Stimulated activated CD8-positive, alpha-beta memory T cell treated with anti-CD3 and anti-CD28 coated beads, Interleukin-2, amount 100 ng/mL, for 1 hour (primary cell): ENCODE results near the gene SCIN.
"Not testable (repeated sequence)": the region's sequence is repeated elsewhere in the genome, so short reads cannot be mapped to it uniquely, and the experiment has no call there.

Source experiments
- DNase-seq, 2 donors: peaks; one replicate each; pipeline ENCODE4 v3.0.0-alpha.2; 2020; ENCODE audit warnings: low read depth in 2 of 2

SCIN gene

DNA sequence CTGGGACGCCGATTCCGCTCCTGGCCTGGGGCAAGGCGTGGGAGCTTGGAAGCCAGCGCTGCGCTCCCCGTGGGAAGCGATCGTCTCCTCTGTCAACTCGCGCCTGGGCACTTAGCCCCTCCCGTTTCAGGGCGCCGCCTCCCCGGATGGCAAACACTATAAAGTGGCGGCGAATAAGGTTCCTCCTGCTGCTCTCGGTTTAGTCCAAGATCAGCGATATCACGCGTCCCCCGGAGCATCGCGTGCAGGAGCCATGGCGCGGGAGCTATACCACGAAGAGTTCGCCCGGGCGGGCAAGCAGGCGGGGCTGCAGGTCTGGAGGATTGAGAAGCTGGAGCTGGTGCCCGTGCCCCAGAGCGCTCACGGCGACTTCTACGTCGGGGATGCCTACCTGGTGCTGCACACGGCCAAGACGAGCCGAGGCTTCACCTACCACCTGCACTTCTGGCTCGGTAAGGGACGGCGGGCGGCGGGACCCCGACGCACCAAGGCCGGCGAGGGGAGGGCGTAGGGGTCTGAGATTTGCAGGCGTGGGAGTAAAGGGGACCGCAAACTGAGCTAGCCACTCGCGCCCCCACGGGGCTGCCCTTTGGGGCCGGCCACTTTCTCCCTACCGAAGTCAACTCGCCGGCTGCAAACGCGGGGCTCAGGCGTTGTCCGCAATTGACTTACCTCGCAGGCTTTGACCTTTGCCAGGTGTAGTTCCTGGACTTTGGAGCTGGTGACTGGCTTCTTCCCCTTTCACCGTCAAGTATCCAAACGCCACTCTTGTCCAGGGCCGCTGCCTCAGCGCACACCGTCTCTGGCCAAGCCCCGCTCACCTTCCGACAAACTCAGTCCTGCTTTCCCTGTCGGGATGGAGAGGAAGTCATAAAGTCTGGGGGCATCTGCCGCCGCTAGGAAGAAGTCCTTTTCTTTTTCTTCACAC lies at the start of gene SCIN:
Gene SCIN, plus strand, starts transcription at position 187 of the 928 bp plus-strand sequence. Its CDS starts 67 bp downstream, at position 254.
- DNase-seq: no peak

DNA sequence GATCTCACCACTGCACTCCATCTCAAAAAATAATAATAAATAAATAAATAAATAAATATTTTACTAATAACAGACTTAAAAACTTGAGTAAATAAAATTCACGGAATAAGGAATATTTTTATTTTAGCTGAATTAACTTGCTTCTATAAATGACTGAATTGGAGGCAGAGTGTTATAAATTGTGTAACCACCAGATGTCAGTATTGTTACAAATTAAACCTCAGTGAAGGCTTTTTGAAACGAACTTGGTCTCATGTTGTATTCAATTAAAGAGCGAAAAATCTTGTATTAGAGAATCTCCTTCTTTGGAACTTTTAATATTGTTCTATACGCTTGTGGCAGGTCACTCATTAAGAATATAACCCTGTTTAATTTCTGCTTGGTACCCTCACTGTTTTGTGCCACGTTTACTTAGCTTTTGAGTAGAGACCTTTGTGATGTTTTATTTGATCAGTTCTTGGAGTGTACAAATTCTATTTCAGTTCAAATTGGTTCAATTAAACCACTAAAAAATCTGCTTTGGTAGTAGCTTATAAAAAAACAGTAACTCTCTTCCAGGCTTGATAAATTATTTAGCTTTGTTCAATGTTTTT lies 45.6 kb upstream of the SCIN start:
- DNase-seq: no peak

DNA sequence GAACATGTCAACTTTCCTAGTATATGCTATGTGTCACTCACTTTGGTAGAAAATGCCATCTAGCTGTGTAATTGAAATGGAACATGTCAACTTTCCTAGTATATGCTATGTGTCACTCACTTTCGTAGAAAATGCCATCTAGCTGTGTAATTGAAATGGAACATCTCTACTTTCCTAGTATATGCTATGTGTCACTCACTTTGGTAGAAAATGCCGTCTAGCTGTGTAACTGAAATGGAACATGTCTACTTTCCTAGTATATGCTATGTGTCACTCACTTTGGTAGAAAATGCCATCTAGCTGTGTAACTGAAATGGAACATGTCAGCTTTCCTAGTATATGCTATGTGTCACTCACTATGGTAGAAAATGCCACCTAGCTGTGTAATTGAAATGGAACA lies 43.8 kb upstream of the SCIN start:
- DNase-seq: not testable (repeated sequence)

DNA sequence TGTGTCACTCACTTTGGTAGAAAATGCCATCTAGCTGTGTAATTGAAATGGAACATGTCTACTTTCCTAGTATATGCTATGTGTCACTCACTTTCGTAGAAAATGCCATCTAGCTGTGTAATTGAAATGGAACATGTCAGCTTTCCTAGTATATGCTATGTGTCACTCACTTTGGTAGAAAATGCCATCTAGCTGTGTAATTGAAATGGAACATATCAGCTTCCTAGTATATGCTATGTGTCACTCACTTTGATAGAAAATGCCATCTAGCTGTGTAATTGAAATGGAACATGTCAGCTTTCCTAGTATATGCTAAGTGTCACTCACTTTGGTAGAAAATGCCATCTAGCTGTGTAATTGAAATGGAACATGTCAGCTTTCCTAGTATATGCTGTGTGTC lies 42.9 kb upstream of the SCIN start:
- DNase-seq: not testable (repeated sequence)

DNA sequence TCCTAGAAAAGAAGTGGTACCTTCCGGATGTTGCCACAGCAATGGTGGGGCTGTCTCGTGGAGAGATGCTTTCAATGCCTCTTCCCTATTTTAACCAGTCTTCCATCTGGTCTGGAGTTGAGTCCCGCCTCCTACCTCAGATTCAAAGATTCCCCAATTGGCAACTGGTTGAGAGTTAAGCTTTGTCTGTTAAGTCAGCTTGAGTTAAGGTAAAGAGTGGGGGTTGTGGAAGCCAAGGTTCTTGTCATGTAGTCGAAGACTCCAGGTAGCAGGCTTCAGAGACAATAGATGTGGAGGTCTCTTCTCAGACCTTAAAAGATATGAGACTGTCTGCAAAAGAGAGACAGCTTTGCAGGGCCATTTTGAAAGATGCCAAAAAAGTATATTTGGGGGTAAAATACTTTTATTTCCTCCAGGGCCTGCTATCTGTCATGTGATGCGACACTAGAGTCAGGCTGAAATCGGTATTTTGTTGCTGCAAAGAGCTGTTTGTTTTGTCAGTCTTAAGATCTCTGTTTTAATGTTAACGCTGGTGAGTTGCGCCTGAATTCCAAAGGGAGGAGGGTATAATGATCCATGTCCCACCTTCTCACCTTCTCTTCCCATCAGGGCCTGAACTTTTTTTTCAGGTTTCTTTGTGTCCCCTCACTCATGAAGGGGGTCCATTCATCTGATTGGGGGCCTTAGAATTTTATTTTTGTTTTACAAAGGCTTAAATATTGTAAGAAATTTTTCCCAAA lies 40.4 kb upstream of the SCIN start:
- DNase-seq: no peak

DNA sequence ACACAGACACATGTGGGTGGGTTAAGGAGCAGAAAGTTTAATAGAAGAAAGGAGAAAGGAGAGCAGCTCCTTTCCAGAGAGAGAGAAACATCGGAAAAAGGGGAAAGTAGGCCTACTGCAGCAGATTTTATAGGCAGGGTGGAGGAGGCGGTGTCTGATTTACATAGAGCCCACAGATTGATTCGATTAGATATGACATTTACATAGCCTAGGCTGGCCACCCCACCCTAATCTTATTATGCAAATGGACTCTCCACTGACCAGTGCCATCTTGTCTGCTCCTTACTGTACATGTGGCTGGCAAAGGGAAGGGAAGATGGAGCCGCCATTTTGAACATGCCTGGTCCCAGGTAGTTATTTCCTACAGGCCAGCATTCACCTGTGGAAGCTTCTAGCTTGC lies 38.7 kb upstream of the SCIN start:
- DNase-seq: no peak

DNA sequence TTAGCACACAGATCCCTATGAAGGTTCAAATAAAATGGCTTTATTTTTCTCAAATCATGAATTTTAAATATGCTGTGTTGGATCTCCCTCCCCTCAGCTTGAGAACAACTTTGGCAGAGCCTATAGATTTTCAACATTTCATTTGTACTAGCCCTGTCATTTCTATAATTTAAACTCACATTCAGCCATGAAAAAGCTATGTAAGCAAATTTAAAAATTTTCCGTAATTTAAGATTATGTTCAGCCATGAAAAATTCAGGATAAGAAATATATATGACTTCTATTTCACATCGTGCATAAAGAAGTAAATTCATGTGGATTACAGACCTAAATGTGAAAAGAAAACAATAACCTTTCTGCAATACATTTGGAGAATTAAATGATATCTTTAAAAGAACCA lies 36.5 kb upstream of the SCIN start:
- no peak for DNase-seq

DNA sequence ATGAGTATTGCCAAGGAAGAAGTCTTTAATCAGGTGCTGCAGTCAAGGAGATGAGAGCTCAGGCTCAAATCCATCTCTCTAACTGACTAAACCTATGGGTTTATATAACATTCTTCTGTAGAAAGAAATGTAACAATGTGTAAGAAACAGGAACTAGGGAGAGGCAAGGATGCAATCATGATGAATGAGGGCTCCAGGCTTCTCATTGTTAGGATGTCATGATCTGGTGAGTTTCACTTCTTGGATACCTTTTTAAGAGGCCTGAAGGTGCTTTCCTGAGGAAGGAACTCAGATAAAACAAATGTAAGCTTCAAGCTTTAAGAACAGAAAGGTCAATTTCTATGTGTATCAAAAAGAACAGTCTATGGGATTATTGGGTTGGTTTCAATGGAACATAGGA lies 30.8 kb upstream of the SCIN start:
- DNase-seq: no peak

DNA sequence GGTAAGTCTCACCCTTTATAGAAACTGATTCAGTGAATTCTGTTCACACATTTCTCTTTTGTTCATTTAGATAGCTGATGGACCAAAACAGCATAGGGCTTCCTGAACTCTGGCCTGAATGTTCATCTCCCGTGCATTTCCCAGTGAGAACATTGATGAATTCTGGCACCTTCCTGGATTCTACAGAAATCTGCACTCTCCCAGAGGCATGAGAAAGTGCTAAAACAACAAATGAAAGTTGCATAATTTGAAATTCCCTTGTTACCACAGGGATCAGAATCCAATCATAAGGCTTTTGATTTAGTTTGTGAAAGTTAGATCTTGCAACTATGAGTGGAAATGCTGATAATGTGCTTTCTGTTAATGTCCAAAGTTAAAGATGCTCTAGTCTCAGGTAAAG lies 29.7 kb upstream of the SCIN start:
- no peak for DNase-seq

DNA sequence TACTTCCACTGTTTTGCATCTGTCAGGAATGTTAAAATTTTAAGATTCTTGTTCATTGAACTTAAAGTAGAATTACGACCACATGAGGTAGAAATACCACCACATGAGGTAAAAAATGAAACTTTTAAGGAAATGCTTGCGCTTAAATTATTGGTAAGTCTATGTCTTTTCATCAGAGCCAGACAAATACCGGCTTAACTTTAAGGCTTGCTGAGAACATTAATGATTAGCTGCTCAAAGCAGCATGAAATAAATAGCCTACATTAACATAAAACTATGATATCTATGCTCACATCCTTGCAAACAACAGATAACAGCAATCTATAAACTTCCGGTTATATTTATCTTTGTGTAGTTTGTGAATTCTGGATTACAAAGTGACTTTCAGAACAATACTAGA lies 26.9 kb upstream of the SCIN start:
- DNase-seq: no peak

DNA sequence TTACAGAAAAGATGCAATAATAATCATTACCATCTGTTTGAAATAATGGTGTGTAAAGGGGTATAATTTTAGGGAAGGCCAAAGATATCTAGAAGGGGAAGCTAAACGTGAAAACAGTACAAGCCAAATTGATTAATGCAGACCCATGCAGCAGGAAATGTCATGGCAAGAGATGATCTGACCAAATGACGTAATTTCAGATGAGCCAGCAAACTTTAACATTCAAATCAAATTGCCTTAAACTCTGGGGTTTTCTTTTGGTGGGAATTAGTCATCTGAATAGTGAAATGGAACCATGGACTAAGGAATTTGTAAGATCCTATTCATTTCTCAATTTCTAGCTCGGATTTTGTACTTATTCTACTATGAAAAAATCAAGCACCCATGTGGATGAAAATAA lies 21.4 kb upstream of the SCIN start:
- no peak for DNase-seq

DNA sequence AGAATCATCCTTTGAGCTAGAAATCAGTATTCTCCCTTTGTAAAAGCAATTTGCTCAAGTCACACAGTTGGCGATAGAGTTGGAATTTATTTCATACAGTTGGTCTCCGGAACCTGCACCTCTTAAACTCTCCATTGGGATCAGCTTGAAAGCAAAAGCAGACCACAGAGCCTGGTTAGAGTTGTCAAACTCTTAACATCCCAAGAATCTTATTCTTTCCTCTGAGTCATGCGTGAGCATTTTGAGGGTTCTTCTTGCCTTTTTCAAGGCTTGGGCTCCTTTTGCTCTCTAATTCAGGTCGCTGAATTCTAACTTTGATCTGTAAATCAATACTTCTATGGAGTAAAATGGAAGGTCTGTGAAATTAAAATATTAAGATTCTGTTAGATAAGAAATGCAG lies 19.6 kb upstream of the SCIN start:
- DNase-seq: no peak

DNA sequence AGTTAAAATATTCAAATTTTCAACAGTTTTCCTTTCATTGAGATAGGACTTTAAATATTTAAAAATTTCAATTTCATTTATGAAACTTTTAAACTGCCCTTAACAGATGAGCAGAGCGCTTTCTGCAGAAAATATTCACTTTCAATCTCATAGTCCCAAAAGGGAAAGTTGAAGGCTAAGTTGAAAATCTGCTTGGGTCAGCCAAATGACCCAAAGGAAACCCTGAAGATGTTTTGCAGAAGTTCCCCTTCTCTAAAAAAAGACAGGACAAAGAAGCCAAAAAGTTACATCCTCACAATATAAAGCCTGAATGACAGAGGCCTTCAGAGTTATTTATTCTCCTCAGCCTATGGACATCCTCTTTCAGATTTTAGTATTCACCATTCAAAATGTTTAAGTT lies 17.6 kb upstream of the SCIN start:
- no peak for DNase-seq

DNA sequence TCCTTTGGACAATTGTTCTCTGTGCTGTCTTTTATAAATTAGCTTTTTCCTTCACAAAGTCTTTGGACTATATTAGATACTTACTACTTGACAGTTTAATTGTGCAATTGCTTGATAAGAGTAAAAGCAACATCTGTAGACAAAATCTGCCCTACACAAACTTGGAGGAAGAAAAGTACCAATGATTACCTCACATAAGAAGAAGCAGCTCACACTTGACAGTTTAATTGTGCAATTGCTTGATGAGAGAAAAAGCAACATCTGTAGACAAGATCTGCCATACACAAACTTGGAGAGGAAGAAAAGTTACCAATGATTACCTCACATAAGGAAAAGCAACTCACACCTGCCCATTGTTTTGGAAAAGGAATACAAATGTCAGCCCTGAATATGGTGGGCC lies 17.1 kb upstream of the SCIN start:
- no peak for DNase-seq

DNA sequence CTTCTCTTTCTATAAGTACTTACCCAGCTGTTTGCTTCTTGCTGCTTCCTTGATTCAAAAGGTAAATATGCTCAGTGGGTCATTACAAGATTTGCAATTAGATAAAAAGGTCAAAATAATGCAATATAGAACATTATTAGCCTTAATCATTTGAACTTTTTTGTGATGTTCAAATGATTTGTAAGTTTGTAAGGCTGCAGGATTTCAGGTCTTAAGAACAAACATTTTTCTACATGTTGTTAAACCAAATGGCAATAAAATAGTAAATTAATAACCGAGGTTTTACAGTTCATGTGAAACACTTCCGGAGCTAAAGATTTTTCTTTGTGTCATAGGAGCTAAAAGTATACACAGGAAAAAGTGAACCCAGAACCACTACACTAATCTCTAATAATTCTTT lies 16.2 kb upstream of the SCIN start:
- DNase-seq: no peak

DNA sequence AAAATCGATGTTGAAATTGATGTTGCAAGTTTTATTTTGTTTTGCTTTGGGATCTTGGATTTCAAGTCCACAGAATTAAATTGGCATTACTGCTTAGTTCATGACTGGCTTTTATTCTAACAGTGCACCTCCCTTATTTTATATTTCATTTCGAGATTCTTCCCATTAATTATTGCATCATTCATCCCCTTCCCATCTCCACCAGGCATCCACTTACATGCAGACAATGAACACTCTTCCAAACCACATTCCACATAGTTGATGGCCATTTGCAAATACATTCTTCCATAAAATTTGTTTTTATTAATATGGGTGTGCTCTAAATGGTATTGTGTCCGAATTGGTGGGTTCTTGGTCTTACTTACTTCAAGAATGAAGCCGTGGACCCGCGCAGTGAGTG lies 15.6 kb upstream of the SCIN start:
- no peak for DNase-seq

DNA sequence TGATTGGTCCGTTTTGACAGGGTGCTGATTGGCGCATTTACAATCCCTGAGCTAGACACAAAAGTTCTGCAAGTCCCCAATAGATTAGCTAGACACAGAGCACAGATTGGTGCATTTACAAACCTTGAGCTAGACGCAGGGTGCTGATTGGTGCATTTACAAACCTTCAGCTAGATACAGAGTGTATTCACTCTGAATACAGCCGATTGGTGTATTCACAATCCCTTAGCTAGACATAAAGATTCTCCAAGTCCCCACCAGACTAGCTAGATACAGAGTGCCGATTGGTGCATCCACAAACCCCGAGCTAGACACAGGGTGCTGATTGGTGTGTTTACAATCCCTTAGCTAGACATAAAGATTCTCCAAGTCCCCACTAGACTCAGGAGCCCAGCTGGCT lies 14.8 kb upstream of the SCIN start:
- DNase-seq: not testable (repeated sequence)

DNA sequence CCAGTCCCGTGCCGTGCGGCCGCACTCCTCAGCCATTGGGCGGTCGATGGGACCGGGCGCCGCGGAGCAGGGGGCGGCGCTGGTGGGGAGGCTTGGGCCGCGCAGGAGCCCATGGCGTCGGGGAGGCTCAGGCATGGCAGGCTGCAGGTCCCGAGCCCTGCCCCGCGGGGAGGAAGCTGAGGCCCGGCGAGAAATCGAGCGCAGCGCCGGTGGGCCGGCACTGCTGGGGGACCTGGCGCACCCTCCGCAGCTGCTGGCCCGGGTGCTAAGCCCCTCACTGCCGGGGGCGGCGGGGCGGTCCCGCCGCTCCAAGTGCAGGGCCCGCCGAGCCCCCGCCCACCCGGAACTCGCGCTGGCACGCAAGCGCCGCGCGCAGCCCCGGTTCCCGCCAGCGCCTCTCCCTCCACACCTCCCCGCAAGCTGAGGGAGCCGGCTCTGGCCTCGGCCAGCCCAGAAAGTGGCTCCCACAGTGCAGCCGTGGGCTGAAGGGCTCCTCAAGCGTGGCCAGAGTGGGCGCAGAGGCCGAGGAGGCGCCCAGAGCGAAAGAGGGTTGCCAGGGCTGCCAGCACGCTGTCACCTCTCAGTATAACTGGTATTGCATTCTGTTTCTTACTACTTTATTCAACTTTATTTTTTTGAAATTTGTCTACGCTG lies 14.3 kb upstream of the SCIN start:
- DNase-seq: not testable (repeated sequence)

DNA sequence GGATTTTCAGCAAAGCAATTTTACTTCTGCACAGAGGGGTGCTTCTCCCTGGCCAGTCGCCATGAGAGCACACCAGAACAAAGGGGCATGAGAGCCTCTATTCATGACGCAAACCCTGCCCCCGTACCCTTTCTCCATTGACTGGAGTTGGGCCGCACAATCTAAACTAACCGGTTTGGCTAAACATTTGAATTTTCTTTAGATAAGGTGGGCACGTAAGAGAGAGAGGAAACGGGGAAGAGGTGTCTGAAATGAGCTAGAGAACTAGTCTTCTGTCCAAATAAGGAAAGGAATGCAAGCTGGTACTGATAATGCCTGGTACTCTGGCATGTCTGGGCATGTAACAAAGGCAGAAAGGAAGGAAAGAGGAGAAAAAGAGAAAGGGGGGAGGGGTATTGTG lies 13.2 kb upstream of the SCIN start:
- no peak for DNase-seq

DNA sequence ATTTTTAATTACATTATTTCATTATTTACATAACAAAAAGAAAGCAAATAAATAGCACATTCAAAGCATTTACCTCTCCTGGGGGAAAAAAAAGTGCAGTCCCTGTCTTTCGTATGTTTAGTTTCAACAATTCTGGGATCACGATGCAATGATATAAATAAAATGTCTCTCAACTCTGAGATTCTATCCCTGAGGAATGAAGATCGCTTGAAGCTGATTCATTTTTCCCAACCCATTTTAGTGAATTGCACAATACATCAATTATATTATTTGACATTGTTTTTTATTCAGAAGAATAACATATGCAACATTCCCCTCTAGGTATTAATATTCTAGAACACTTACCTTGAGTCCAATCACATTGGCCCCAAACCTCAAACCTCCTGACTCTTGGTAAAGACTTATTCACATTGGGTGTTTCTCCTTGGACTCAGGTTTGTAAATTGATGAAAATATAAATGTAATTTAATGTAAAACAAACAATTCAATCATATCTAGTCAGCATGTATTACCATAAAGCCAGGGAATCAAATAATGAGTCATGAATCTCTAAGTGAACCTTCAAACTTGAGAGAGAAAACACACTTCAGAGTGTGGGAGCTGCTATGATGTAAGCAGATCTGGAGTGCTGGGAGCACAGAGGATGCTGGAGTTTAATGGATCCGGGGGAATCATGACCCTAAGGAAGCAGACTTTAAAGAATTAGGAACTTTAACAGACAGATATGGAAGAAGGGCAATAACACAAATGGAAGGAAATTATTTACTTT lies 5.3 kb upstream of the SCIN start:
- DNase-seq: no peak

DNA sequence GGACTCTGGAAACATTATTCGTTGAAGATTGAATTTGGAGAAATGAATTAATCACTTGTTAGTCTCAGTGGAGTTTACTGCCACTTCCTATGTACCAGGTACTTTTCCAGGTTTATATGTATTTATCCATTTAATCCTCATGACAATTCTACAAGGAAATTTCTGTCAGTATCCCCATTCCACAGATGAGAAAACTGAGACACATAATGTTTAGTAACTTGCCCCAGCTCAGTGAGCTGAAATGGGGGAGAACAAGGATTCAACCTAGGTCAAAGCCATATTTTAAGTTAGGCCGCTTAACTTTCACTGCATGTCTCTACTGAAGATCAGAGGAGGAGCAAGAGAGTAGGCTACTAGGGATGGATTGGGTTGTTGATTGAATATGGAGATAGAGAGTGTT lies 4.6 kb upstream of the SCIN start:
- no peak for DNase-seq
